Kidney epithelial cell (primary cell): ENCODE results near the gene SRCIN1. TPM values are rescaled to one million over a fixed set of nuclear protein-coding genes. Genes with fewer than 3 reads are reported as not detected.
"Not testable (repeated sequence)": the region's sequence is repeated elsewhere in the genome, so short reads cannot be mapped to it uniquely, and the experiment has no call there.

Source experiments
- DNase-seq: peaks from one replicate; pipeline ENCODE4 v3.0.0-alpha.2; 2010; ENCODE audit warnings: low read depth
- H3K27me3 ChIP-seq: 2 replicates; pipeline ENCODE4 v1.6.0; 2011; ENCODE audit warnings: low read length; ENCODE audit not compliant: control insufficient read depth, insufficient read depth
- H3K36me3 ChIP-seq: 2 replicates; pipeline ENCODE4 v1.5.1; 2011; ENCODE audit warnings: low read length; ENCODE audit not compliant: control insufficient read depth, insufficient read depth
- H3K4me3 ChIP-seq: 2 replicates; pipeline ENCODE4 v1.5.1; 2011; ENCODE audit warnings: low read depth, mild to moderate bottlenecking, control low read depth, low read length
- CTCF ChIP-seq: IDR thresholded peaks from 2 replicates; pipeline ENCODE4 v1.5.1; 2011; ENCODE audit warnings: mild to moderate bottlenecking, moderate library complexity, low read length, control low read depth, inconsistent platforms; ENCODE audit not compliant: insufficient read depth, poor library complexity, severe bottlenecking
- total RNA-seq: library from RNA; depleted of rRNA; stranded (reverse); fragments of >200 nt; gene quantifications from 2 replicates; pipeline ENCODE4 v1.2.3, GENCODE V29; 2015

SRCIN1 gene
- total RNA-seq, 1 donor from 2014 or later = 0.84 TPM

GRCh38 chr17:38484242-38485145, 121.3 kb downstream of the SRCIN1 start:
- H3K27me3 ChIP-seq, H3K36me3 ChIP-seq, DNase-seq, H3K4me3 ChIP-seq: not testable (repeated sequence)
- TF ChIP-seq CTCF = peak; percentile 70

GRCh38 chr17:38482700-38483043, 123.1 kb downstream of the SRCIN1 start:
- H3K36me3 ChIP-seq, DNase-seq, H3K4me3 ChIP-seq: not testable (repeated sequence)

GRCh38 chr17:38482039-38482699, 123.6 kb downstream of the SRCIN1 start:
- H3K36me3 ChIP-seq, DNase-seq, H3K27me3 ChIP-seq, H3K4me3 ChIP-seq: not testable (repeated sequence)

More at GRCh38 chr17:38482700-38483043, 123.1 kb downstream of the SRCIN1 start:
- not testable (repeated sequence) for H3K27me3 ChIP-seq

Other genes with a start within 250 kb of the SRCIN1 start
- 52.8 and 65.6 TPM in 2 replicates for gene ARHGAP23, start 177.5 kb downstream of the SRCIN1 start, total RNA-seq
- 6.2 and 6.4 TPM in 2 replicates for gene EPOP, start 69.0 kb upstream of the SRCIN1 start, total RNA-seq
- gene MLLT6, start 99.3 kb upstream of the SRCIN1 start, total RNA-seq = 42.7 and 46.7 TPM in 2 replicates
- 3.4 and 4.1 TPM in 2 replicates for gene CISD3, start 124.4 kb upstream of the SRCIN1 start, total RNA-seq
- 20.8 and 25.1 TPM in 2 replicates for gene PCGF2, start 142.4 kb upstream of the SRCIN1 start, total RNA-seq
- gene PSMB3, start 146.8 kb upstream of the SRCIN1 start, total RNA-seq = 166 TPM in 2 replicates
- gene PIP4K2B, start 193.6 kb upstream of the SRCIN1 start, total RNA-seq = 34.8 and 53.3 TPM in 2 replicates
- 13.9 and 14.4 TPM in 2 replicates for gene CWC25, start 219.4 kb upstream of the SRCIN1 start, total RNA-seq
- gene RPL23, start 247.8 kb upstream of the SRCIN1 start, total RNA-seq = 1,506 and 1,881 TPM in 2 replicates